Panc1 (cell line): ENCODE data around the gene INCENP.

Source experiments
- POLR2AphosphoS5 ChIP-seq: IDR thresholded peaks from 2 replicates; pipeline ENCODE4 v1.6.1; 2012; ENCODE audit warnings: mild to moderate bottlenecking, low read depth, low read length, moderate library complexity
- SIN3A ChIP-seq: IDR thresholded peaks from 2 replicates; pipeline ENCODE4 v1.6.1; 2012; ENCODE audit warnings: low read depth, mild to moderate bottlenecking, low read length, moderate library complexity, borderline replicate concordance; ENCODE audit not compliant: insufficient read depth
- TCF7L2 ChIP-seq: IDR thresholded peaks from 2 replicates; pipeline ENCODE4 v1.6.1; 2011; ENCODE audit warnings: mild to moderate bottlenecking, low read depth, low read length, inconsistent platforms
- TF ChIP-seq, protein P1 (sequence below): fragments of 450-650 bp; IDR thresholded peaks from 2 replicates; pipeline ENCODE4 v1.5.1; 2017; ENCODE audit warnings: mild to moderate bottlenecking
- TF ChIP-seq, protein P2 (sequence below), 2 experiments: IDR thresholded peaks; 2 replicates each; pipeline ENCODE4 v1.6.1; 2011 to 2012; ENCODE audit warnings: low read depth in 2 of 2, control low read depth in 1 of 2, low read length in 1 of 2, mild to moderate bottlenecking in 1 of 2, moderate library complexity in 1 of 2; ENCODE audit not compliant: insufficient read depth in 1 of 2

DNA sequence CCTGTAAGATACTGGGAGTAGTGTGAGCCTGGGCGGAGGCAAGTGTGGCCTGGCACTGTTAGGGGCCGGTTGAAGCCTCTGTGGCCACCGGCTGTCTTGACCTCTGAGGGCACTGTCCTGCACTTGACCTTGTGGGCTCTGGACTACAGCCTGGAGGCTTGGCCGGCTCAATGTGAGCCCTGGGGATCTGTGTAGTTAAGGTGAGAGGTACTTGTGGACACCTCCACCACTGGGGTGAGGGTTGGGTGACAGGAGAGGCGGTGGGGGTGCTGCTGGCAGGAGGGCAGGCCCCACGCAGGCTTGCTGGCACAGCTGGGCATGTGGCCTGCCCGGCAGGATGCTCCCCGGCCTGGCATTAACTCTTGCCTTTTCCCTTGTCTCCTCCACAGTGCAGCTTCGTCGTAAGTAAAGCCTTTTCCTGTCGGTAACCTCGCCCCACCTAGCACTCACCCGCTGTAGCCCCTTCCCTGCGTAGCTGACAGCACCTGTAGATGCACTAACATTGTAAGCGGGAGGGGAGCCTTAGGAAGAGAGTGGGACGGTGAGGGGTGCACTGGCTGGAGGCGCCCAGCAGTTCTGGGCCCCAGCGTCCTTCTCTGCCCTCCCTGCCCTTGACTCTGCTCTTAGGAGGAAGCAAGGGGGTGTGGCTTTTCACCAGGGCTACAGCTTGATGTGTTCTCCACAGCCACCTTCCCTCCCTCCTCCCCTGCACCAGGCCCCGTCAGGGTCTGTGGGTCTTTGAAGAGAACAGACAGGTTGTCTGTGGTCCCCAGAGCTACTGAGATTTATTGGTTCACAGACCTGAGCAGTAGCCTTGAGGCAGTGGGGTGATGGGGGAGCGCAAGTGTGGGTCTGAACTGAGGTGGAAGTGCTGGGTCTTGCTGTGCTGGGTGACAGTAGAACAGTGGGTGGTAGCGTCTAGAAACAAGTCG is 17.6 kb downstream of the INCENP start:
- TF ChIP-seq, protein P1, sequence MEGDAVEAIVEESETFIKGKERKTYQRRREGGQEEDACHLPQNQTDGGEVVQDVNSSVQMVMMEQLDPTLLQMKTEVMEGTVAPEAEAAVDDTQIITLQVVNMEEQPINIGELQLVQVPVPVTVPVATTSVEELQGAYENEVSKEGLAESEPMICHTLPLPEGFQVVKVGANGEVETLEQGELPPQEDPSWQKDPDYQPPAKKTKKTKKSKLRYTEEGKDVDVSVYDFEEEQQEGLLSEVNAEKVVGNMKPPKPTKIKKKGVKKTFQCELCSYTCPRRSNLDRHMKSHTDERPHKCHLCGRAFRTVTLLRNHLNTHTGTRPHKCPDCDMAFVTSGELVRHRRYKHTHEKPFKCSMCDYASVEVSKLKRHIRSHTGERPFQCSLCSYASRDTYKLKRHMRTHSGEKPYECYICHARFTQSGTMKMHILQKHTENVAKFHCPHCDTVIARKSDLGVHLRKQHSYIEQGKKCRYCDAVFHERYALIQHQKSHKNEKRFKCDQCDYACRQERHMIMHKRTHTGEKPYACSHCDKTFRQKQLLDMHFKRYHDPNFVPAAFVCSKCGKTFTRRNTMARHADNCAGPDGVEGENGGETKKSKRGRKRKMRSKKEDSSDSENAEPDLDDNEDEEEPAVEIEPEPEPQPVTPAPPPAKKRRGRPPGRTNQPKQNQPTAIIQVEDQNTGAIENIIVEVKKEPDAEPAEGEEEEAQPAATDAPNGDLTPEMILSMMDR, result no peak
- TF ChIP-seq SIN3A (no peak), POLR2AphosphoS5 (no peak), TCF7L2 (no peak)
- TF ChIP-seq, protein P2, sequence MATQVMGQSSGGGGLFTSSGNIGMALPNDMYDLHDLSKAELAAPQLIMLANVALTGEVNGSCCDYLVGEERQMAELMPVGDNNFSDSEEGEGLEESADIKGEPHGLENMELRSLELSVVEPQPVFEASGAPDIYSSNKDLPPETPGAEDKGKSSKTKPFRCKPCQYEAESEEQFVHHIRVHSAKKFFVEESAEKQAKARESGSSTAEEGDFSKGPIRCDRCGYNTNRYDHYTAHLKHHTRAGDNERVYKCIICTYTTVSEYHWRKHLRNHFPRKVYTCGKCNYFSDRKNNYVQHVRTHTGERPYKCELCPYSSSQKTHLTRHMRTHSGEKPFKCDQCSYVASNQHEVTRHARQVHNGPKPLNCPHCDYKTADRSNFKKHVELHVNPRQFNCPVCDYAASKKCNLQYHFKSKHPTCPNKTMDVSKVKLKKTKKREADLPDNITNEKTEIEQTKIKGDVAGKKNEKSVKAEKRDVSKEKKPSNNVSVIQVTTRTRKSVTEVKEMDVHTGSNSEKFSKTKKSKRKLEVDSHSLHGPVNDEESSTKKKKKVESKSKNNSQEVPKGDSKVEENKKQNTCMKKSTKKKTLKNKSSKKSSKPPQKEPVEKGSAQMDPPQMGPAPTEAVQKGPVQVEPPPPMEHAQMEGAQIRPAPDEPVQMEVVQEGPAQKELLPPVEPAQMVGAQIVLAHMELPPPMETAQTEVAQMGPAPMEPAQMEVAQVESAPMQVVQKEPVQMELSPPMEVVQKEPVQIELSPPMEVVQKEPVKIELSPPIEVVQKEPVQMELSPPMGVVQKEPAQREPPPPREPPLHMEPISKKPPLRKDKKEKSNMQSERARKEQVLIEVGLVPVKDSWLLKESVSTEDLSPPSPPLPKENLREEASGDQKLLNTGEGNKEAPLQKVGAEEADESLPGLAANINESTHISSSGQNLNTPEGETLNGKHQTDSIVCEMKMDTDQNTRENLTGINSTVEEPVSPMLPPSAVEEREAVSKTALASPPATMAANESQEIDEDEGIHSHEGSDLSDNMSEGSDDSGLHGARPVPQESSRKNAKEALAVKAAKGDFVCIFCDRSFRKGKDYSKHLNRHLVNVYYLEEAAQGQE (IDR thresholded peaks at IDR 0.05; ENCODE audit: insufficient read depth in 1 of 2, low read depth in 2 of 2, low read length in 1 of 2), result no peak
